ENCODE data around the gene TMEM185B.

DNA sequence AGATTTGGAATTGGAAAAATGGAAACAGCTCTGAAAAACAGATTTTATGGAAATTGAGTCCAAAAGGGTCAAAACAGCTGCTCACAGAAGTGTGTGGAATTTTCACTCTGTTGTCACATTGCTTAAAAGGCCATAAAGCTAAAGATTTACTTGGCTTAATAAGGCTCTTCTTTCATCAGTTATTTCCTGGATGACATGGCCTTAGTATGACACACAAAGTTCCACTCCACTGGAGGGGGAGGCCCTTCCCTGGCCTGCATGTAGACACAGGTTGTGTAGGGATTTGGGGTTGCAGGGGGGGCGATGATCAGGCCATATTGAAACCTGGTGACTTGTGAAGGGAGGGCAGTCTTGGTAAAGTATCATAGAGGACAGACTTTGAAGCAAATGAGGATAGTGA is 34.0 kb downstream of the TMEM185B start:
- TF ChIP-seq EZH2 (IDR thresholded peaks at IDR 0.05; ENCODE audit: insufficient read depth, poor library complexity, severe bottlenecking) (no peak), EZH2phosphoT487 (IDR thresholded peaks at IDR 0.05; ENCODE audit: insufficient read depth, low read depth) (no peak)

All from GM23248 (cell line).